HG02981 (cell line): ENCODE measurements around the gene C6orf118.

ENCODE experiments used
- ATAC-seq: cut with Tn5 transposase; IDR thresholded peaks from one replicate; pipeline ENCODE4 v1.9.1; 2021; ENCODE audit warnings: mild to moderate bottlenecking, moderate library complexity; ENCODE audit not compliant: unreplicated experiment

Gene C6orf118

GRCh38 chr6:165308926-165309731, at the start of gene C6orf118:
C6orf118 (minus strand) TSS chr6:165309605; CDS start chr6:165309586, 19 bp downstream.
- ATAC-seq, result no peak

- ATAC-seq, result no peak
These were observed 36.3 kb upstream of the C6orf118 start for GRCh38 chr6:165345700-165346099.

- no peak for ATAC-seq
These were observed 31.1 kb upstream of the C6orf118 start for GRCh38 chr6:165340532-165340931.

GRCh38 chr6:165325609-165326008, 16.2 kb upstream of the C6orf118 start:
- ATAC-seq, result no peak

- no peak for ATAC-seq
These were observed 12.2 kb upstream of the C6orf118 start for GRCh38 chr6:165321555-165322145.

- ATAC-seq, result no peak
These were observed 11.7 kb upstream of the C6orf118 start for GRCh38 chr6:165321150-165321549.

GRCh38 chr6:165317723-165318122, 8.3 kb upstream of the C6orf118 start:
- no peak for ATAC-seq

- ATAC-seq, result no peak
These were observed 2.5 kb downstream of the C6orf118 start for GRCh38 chr6:165306955-165307354.

- no peak for ATAC-seq
These were observed 7.8 kb downstream of the C6orf118 start for GRCh38 chr6:165301372-165302246.

- no peak for ATAC-seq
These were observed 8.9 kb downstream of the C6orf118 start for GRCh38 chr6:165300422-165300936.

- no peak for ATAC-seq
These were observed 10.5 kb downstream of the C6orf118 start for GRCh38 chr6:165298875-165299274.

- no peak for ATAC-seq
These were observed 11.0 kb downstream of the C6orf118 start for GRCh38 chr6:165298402-165298801.

GRCh38 chr6:165292657-165293056, 16.7 kb downstream of the C6orf118 start:
- ATAC-seq, result no peak

GRCh38 chr6:165274611-165275010, 34.8 kb downstream of the C6orf118 start:
- no peak for ATAC-seq

GRCh38 chr6:165272585-165272984, 36.8 kb downstream of the C6orf118 start:
- ATAC-seq, result no peak

- no peak for ATAC-seq
These were observed 40.4 kb downstream of the C6orf118 start for GRCh38 chr6:165268987-165269386.

- ATAC-seq, result no peak
These were observed 42.8 kb downstream of the C6orf118 start for GRCh38 chr6:165266621-165267020.

GRCh38 chr6:165266191-165266590, 43.2 kb downstream of the C6orf118 start:
- no peak for ATAC-seq

- ATAC-seq, result no peak
These were observed 48.9 kb downstream of the C6orf118 start for GRCh38 chr6:165260462-165260861.

- no peak for ATAC-seq
These were observed 59.6 kb downstream of the C6orf118 start for GRCh38 chr6:165249808-165250207.

GRCh38 chr6:165245701-165246100, 63.7 kb downstream of the C6orf118 start:
- ATAC-seq, result no peak
